Measurements from ENCODE around the gene TGM1.

TGM1 gene

DNA sequence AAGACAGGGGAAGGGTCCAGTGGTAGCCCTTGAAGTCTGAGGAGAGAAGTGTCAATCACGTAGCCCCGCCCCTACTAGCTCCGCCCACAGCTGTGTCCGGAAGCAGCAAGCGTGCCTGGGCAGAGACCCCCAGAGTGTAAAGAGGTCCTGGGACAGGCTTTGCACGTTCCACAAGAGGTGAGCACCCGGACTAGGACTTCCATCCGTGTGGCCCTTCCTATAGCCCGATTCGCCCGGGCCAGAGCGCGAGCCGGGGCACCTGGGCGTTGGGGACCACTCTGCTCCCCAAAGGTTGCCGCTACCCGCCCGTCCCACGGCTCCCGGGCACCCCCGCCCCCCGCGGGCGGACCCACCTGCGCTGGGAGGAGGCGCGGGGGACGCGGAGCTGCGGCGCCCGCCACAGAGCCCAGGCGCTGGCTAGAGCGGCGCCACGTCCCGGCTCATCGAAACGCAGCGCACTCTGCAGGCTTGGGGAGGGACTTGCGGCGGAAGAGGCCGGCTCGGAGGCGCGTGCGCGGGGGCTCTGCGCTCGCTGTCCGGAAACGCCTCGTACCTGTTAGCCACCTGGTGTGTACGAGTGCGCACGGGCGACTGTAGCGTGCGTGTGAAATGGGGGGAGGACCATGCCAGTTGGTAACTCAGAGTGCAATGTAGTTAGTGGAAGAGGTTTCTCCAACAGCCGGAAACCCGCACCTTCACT, 8.3 kb upstream of the TGM1 start, which contains the start of gene RABGGTA:
RABGGTA (minus strand) TSS at position 464 of the 700 bp plus-strand sequence. CDS start 482 bp downstream, outside the sequence.
- peak; percentile 57 for DNase-seq (ENCODE audit: low read depth, low spot score)

DNA sequence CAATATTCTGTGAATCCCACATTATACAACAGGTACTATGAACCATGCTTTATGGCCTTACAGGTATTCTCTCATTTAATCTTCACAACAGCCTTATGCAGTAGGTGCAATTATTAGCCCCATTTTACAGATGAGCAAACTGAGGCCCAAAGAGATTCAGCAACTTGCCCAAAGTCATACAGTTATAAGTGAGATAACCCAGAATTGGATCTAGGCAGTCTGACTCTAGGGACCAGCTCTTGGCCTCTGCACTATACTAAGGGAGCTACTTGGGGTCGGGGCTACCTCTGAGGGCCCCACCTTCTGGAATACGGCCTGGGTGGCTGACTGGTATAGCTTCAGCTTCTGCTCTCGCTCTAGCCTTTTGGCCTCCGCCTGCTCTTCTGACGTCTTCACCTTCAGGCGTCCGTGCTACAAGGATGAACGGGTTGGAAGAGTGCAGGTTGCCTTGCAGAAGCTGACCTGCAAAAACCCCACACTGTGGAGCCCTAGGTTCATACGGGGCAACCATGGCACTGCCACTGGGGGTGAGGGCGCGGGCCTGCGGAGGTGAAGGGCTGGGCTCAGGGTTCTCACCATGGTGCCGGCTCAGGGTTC, 7.7 kb upstream of the TGM1 start:
- peak; percentile 17 for DNase-seq (ENCODE audit: low read depth, low spot score)

DNA sequence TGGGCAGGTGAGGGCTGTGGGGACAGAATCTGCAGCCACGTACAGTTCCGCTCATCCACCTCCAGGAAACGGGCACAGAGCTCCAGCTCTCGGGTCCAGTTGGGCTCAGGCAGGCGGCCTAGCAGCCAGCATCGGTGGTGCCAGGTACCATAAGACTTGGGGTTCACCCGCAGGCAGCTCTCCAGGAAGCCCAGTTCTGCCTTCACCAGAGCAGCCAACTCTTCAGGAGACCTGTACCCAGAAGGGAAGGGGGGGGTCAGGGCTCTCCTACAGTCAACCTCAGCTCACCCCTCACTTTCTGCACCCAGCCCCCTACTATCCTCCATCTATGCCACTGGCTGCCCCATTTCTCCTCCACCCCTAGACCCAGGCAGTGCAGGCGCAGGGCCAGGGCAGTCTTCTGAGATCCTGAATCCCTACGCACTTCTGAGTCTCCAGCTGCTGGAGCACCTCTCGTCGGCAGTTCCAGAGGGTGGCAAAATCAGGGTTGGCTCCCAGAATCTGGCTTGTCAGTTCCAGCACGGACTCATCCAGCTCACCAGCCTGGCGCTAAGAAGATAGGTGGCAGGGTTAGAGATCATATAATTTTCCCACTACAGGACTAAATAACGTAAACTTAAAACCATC, 7.0 kb upstream of the TGM1 start:
- DNase-seq (ENCODE audit: low read depth, low spot score) = no peak

DNA sequence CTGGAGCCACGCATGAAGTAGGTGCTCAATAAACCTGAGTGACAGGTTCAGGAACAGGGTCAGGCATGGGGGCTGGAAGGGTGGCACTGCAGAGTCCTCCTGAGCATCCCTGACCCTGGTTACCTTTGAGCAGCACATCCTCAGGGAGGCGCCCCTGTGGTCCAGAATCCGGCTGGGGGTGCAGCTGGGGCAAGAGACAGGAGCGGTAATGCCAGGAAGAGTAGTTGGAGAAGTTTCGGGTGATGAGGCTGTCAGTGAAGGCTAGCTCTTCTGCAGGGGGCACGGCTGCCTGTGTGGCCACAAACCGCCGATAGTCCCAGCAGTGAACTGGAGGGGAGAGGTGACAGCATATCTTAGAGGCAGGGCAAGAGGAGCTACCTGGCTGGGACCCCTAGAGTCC, 6.4 kb upstream of the TGM1 start:
- no peak for DNase-seq (ENCODE audit: low read depth, low spot score)

DNA sequence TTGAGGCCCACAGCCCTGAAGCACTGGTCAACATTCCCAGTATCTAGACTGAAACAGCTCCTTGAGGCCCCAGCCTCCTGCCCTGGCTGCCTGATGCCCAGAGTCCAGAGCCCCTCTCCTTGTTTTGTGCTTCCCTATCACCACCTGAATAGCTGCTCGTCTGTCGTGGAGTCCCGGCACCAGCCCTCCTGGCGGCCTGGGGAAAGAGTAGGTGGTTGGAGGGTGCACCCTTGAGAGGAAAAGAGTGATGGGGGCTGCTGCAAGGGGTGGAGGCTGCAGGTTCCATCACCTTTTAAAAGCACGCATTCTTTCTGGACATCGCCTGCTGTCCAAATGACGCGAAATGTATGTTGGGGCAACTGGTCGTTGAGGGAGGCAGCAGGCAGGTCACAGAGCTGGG, 5.2 kb upstream of the TGM1 start:
- no peak for DNase-seq (ENCODE audit: low read depth, low spot score)

DNA sequence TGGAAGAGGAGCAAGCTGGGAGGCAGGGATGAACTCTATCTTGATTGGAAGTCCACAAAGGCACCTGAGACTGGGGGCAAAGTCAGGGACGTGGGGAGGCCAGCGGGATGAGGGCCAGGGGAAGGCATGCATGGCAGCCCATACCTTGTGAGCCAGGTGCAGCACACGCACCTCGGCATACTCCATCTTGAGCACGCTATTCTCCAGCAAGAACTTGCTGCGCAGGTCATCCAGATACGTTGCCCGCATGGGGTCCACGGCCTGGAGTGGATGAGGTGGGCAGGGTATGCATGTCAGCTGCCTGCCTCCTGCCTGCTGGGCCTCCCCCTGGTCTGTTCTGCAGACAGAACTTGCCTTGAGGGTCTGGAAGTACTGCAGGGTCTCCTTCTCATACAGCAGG, 4.5 kb upstream of the TGM1 start:
- DNase-seq (ENCODE audit: low read depth, low spot score) = no peak

DNA sequence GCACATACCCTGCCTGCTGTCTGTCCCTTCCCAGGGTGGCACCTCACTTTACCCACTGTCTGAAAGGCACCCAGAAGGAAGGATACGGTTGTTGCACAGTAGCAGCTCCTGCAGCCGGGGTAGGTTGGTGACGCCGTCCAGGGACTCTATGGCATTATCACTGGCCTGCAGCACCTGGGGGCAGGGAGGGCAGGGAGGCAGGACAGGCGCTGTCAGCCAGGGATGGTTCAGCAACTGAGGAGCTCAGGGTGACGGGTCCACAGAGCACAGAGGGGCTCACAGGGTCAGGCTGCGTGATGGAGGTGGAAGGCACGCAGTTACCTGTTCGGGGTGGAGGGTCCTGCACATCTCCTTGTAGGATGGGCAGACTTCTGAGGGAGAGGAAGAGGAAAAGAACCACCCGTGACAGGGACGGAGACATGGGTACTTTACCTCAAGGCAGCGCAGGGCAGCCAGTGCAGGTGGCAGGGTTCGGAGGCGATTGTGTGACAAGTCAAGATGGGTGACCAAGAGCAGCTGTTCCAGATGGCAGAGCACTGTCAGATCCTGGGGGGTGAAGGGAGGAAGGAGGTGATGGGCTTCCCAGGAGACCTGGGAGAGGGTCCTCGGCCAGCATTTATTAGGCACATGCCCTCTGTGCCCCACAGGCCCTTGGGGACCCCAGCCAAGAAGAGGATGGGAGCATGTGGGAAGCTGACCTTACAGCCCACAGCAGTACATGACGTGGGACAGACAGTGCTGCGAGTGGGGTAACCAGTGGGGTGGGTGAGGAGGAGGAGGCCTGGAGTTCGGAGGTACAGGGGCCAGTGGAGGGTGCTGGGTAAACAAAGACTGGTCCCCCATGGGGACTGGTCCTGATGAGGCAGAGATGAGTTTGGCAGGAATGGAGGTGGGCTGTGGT, 3.6 kb upstream of the TGM1 start:
- no peak for DNase-seq (ENCODE audit: low read depth, low spot score)

DNA sequence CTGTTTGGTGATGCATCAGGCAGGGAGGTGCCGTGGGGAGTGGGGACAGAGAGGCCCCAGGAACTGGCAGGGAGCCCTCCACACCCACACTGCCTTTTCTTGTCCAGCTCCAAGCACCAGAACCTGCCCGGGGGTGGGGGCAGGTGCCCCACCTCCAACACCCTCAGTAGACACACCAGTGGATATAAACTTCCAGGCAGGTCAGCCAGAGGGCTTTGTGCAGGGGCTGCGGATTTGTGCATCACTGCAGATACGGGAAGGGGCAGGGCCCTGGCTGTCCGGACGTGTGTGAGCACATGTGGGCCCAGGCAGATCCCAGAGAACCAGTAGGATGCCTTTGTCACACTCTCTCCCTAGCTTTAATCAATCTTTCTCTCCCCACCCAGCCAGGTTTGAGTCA, 1.3 kb upstream of the TGM1 start:
- DNase-seq (ENCODE audit: low read depth, low spot score) = no peak

DNA sequence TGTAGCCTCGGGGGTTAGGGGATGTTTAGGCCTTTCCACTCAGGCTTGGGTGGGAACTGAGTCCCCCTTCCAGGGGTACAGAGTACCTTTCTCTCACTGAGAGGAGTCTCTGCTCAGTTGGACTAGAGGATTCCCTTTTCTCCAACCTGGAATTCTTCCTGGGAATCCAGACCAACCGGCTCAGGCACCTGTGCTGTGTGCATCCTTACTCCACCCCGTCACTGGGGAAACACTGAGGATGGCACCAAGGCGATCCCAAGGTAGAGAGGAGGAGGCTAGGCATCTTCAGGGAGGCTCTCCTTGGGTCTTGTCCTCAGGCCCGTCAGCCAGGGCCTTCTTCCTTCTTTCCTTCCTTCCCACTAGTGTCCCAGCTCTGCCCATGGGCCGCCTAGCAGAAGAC, 871 bp upstream of the TGM1 start:
- no peak for DNase-seq (ENCODE audit: low read depth, low spot score)

DNA sequence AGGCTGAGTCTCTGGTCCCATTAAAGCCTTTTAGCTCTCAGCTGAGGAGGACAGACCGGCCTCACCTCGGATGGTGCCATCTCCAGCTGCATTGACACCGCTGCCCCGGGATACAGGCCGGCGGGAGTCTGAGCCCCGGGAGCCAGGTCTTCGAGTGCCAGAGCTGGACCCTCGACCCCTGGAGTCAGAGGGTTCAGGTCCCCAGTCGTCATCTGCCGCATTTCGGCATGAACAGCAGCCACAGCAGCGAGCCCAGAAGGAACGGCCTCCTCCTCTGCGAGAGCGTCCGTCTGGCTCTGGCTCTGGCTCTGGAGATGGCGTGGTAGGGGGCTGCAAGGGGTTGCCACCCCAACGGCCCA, 1.0 kb downstream of the TGM1 start:
- no peak for DNase-seq (ENCODE audit: low read depth, low spot score)

DNA sequence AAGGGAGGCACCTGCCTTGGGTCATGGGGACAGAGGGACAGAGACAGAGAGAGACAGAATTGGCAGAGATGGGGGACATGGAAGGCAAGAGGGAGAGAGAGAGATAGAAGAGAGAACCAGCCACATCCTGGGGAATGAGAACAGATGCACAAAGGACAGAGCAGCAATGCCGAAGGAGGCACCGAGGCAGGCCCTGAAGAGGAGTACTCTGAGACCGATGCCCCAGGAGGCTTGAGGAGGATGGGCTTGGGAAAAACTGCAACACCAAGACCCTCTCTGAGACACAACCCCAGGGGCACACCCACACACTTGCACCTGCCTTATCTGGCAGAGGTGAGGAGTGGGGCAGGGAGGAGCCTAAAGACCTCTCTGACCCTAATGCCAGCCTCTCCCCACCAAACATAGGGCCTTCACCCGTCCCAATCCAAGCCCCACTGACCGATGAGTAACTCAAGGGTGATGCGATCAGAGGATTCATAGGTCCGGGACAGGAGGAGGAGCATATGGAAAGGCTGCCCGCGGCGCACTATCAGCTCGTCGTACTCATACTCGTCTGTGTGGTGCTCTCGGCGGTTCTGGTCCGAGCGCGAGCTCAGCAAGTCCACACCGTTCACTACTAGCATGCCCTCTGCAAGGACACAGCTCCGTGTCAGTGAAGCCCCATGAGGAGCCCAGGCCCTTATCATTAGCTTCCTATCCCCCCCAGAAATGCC, 1.6 kb downstream of the TGM1 start:
- no peak for DNase-seq (ENCODE audit: low read depth, low spot score)

DNA sequence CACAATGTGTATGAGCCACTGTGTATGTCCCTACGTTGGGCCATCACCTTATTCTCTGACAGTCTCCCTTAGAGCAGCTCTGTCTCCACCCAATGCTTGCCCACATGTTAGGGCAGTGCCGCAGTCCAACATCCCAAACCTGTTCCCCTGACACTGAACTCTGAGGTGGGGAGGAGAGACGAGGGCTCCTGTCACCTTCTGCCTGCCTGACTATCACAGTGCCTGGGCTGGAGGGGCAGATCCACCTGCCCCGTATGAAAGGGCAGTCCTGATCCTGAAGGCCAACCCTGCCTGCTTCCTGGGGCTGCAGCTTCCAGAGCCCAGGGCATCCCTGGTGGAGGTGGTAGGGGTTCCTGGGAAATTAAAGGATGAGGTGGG, 2.2 kb downstream of the TGM1 start:
- no peak for DNase-seq (ENCODE audit: low read depth, low spot score)

DNA sequence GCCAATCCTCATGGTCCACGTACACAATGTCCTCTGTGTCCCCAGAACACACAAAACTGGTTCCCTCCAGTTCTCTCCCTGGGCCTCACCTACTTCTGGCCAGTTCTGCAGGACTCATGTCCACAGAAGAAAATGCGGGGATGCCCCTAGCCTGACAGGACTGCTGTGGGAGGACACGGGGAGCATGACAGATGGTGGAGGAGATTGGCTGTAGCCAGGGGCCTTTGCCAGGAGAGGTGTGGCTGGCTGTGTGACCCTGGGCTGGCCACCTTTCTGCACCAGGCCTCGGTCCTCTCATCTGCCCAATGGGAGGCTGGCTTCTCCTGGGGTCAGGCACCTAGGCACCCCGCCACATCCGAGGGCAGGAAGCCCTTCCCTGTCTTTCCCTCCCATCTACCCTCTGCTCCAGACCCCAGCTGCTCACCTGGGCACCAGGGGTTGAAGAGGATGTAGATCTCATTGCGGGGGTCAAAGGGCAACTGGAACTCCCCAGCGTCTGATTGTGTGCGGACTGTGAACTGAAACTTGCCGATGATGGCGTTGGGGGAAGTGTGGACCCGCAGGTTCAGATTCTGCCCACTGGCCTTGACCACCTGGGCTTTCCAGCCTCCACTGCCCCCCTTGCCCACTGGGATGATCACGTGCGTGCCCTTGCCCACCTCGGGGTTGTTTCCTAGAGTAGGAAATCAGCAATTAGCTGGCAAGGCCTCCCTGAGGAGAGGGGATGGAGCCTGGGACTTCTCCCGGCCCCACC, 2.8 kb downstream of the TGM1 start:
- no peak for DNase-seq (ENCODE audit: low read depth, low spot score)

DNA sequence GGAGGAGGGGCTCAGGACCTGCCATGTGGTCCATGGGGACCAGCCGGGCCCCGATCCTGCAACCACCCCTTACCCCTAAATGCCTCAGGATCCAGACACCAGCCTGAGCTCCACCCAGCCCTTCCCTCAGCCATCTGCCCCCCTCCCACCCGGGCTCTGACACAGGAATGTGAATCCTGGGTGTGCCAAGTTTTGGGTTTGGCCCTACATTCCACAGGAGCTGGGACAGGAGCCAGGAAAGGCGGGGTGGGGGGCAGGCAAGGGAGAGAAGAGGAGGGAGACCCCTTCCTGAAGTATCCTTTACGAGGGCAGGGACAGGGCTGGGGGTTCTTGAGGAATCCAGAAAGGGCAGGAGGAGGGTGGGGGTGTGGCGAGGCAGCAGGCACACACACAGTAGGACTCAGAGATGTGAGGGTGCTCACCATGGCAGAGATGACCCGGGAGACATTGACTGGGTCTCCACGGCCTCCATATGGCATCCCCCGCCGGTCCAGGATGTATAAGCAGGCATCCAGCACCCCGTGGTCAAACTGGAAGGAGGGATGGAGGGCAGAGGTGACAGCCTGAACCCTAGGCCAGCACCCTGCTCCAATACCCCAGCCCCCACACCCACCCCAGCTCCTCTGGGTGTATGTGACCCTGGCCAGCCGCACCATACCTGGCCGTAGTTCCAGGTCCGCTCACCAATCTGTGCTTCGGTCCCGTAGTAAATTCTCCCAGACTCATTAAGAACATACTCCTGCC, 3.5 kb downstream of the TGM1 start:
- no peak for DNase-seq (ENCODE audit: low read depth, low spot score)

DNA sequence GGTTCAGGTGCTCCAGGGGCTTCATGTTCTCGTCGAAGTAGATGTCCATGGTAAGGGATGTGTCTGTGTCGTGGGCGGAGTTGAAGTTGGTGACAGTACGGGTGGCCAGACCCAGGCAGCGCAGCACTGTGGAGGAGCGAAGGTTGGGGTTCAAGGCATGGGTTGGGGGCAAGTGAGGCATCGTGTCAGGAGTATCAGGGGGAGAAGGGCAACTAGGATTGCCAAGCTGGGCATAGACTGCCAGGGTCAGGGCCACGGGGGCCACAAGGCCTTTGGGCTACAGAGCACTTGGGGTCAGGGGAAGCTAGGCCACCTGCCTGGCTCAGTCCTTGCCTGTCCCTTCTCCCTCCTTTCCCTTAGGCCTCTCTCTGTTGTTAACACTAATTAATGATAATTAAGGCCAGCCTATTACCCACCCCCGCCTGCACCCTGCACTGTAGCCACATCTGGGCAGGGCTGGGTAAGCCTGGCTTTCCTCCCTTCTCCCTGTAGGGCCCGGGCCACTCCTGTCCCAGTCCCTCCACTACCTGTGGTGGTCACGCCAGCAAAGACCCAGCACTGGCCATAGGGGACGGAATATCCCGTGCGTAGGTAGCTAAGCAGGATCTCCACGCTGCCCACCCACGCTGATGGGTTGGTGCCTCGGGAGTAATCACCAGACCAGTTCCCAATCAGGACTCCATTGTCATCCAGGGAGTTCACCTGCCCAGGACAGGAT, 4.3 kb downstream of the TGM1 start:
- DNase-seq (ENCODE audit: low read depth, low spot score) = no peak

DNA sequence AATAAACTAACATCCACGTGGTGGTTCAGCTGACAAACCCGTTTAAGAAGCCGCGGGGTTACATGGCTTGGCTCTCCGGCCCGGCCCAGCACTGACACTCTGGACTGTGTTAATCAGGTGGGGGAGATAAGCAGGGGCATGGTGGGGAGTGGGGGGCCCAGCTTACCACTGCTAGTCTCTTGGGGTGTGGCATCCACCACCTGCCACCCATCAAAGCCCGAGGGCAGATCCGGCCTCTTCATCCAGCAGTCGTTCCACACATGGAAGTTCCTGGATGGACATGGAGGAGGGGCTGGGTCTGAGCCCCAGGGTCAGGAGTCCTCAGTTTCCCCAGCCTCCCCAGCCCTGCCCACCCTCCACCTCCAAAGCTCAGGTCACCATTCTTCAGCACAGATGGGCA, 4.9 kb downstream of the TGM1 start:
- no peak for DNase-seq (ENCODE audit: low read depth, low spot score)

DNA sequence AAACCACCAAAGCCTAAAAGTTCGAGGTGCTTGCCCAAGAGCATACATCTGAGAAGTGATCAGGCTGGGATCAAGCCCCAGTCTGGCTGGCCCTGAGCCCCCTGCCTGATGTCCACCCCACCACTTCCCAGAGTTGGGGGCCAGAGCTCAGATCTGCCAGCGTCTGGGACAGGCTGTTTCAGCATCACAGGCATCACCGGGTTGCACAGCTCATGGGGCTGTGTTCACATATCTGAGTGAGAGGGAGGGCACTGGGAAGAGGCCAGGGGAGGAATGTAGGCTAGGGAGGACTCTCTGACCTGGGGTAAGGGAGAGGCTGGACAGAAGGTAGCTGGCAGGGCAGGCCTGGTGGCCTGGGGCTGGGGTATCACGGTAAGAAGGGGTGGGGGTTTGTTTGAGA, 6.0 kb downstream of the TGM1 start:
- no peak for DNase-seq (ENCODE audit: low read depth, low spot score)

DNA sequence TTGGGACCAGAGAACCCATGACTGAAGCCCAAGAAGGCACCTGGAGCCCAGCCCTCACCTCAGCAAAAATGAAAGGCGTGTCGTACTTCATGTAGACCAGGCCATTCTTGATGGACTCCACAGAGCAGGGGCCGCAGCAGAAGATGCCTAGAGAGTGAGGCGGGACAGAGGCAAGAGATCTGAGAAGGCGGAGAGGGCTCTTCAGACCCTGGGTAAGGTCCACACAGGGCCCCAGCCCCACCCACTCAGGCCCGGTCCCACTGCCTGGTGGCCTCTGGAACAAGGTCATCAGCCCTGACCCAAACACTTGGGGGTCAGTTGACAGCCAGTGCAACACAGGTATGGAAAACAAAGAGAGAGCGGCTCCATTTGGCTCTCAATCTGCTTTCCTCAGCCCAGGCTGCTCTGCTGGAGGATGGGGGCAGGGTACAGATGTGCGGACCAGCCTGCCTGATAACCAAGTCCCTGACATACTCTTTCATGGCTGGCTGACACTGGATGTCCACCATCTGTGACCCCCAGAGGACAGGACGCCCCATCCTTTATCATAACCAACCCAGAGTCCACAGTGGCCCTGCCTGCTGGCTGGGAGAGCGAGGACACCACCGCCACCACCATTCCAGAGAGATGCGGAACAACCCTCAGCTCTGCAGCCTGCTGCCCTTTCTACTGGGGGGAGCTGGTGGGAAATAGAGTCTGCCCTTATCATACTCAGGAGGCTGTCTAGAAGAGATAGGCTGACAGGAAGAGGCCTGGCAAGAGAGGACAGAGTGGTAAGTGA, 6.9 kb downstream of the TGM1 start:
- DNase-seq (ENCODE audit: low read depth, low spot score) = no peak

DNA sequence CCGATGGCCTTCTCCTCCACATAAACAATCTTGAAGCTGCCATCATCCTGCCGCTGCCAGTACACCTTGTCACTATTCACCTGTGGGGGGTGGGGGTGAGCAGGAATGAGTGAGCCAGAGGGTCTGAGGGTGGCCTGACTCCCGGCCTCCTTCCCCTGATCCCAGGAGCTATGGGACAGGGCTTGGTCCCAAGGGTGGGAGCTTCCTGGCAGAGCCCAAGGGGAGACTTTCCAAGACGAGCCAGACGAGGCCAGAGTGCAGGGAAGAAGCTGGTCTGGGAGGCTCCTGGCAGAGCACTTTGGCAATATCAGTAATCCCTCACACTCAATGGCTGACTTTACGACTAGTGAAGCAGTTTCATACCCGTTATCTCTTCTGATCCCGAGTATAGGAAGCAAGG, 7.5 kb downstream of the TGM1 start:
- DNase-seq (ENCODE audit: low read depth, low spot score) = no peak
